DND-41 (cell line): ENCODE results near the gene OR2J3.
"Not testable (repeated sequence)": the region's sequence is repeated elsewhere in the genome, so short reads cannot be mapped to it uniquely, and the experiment has no call there.

Experiments used
- ATAC-seq: fragments of 200-7000 bp; cut with Tn5 transposase; 3 replicates; pipeline ENCODE4 v1.9.1; 2021; ENCODE audit warnings: low read depth; ENCODE audit not compliant: insufficient read depth
- DNase-seq: peaks from one replicate; pipeline ENCODE4 v3.0.0-alpha.2; 2020
- H2AFZ ChIP-seq: 2 replicates; pipeline ENCODE4 v1.6.0; 2012; ENCODE audit warnings: low read depth, low read length
- H3K27ac ChIP-seq: 2 replicates; pipeline ENCODE4 v1.5.1; 2012; ENCODE audit warnings: low read length, inconsistent platforms
- H3K27me3 ChIP-seq: fragments of 200-600 bp; sonication (generic); 2 replicates; pipeline ENCODE4 v1.6.0; 2012; ENCODE audit warnings: low read length, mild to moderate bottlenecking, inconsistent platforms; ENCODE audit not compliant: insufficient read depth, poor library complexity
- H3K36me3 ChIP-seq: 2 replicates; pipeline ENCODE4 v1.5.1; 2012; ENCODE audit warnings: low read length, inconsistent platforms; ENCODE audit not compliant: insufficient read depth
- H3K4me1 ChIP-seq: 2 replicates; pipeline ENCODE4 v1.5.1; 2012; ENCODE audit warnings: mild to moderate bottlenecking, low read length; ENCODE audit not compliant: insufficient read depth
- H3K4me2 ChIP-seq: 2 replicates; pipeline ENCODE4 v1.6.0; 2012; ENCODE audit warnings: mild to moderate bottlenecking, moderate library complexity, low read length, inconsistent platforms; ENCODE audit not compliant: insufficient read depth
- H3K4me3 ChIP-seq, 2 experiments: fragments of 200-600 bp in 1 of 2; shearing (Covaris generic) in 1 of 2; 2 replicates each; pipeline ENCODE4 v1.5.1; 2012 to 2016; ENCODE audit warnings: inconsistent platforms in 2 of 2, low read length in 2 of 2, mild to moderate bottlenecking in 2 of 2, low read depth in 1 of 2, moderate library complexity in 1 of 2
- H3K79me2 ChIP-seq: 2 replicates; pipeline ENCODE4 v1.6.0; 2012; ENCODE audit warnings: low read length, inconsistent platforms; ENCODE audit not compliant: insufficient read depth
- H3K9ac ChIP-seq: 2 replicates; pipeline ENCODE4 v1.6.0; 2012; ENCODE audit warnings: low read depth, mild to moderate bottlenecking, inconsistent platforms, low read length, moderate library complexity
- H3K9me3 ChIP-seq: 2 replicates; pipeline ENCODE4 v1.5.1; 2012; ENCODE audit warnings: low read length, moderate library complexity, mild to moderate bottlenecking, inconsistent platforms; ENCODE audit not compliant: insufficient read depth, severe bottlenecking
- H4K20me1 ChIP-seq: 2 replicates; pipeline ENCODE4 v1.6.0; 2012; ENCODE audit warnings: low read length; ENCODE audit not compliant: insufficient read depth
- EZH2 ChIP-seq: IDR thresholded peaks from 3 replicates; pipeline ENCODE4 v1.6.1; 2012; ENCODE audit warnings: borderline replicate concordance, low read depth, mild to moderate bottlenecking, moderate library complexity, low read length, inconsistent platforms; ENCODE audit not compliant: severe bottlenecking
- TF ChIP-seq, protein P1 (sequence below): IDR thresholded peaks from 2 replicates; pipeline ENCODE4 v1.5.1; 2012; ENCODE audit warnings: borderline replicate concordance, low read length, moderate library complexity, mild to moderate bottlenecking; ENCODE audit not compliant: poor library complexity, severe bottlenecking; ENCODE audit errors: extremely low read depth

Gene OR2J3

DNA sequence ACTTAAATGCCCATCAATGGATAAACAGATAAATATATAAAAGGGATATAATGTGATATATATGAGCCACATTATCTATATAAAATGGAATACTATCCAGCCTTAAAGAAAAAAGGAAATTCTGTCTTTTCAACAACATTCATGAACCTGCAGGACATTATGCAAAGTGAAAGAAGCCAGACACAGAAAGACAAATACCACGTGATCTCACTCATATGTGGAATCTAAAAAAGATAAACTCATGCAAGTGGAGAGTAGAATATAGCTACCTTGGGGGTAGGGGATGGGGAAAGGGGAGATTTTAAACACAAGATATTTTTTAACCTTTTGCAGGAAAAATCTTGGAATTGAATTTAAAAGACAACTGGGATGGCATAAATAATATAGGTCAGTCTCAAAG lies 10.1 kb upstream of the OR2J3 start:
- Histone ChIP-seq H3K9ac (no peak overlapping the region), H3K36me3 (no peaks in the 10 kb centered on the region), H2AFZ (no peak overlapping the region), H3K4me3 (no peak overlapping the region), H3K27me3 (peaks cover 4% of the 10 kb centered on the region), H3K4me1 (no peaks in the 10 kb centered on the region), H4K20me1 (no peaks in the 10 kb centered on the region), H3K79me2 (no peaks in the 10 kb centered on the region), H3K4me2 (no peak overlapping the region), H3K27ac (no peak overlapping the region), H3K9me3 (no peaks in the 10 kb centered on the region)
- ATAC-seq (no peak), DNase-seq (no peak)
- no peak for TF ChIP-seq EZH2
- TF ChIP-seq, protein P1, sequence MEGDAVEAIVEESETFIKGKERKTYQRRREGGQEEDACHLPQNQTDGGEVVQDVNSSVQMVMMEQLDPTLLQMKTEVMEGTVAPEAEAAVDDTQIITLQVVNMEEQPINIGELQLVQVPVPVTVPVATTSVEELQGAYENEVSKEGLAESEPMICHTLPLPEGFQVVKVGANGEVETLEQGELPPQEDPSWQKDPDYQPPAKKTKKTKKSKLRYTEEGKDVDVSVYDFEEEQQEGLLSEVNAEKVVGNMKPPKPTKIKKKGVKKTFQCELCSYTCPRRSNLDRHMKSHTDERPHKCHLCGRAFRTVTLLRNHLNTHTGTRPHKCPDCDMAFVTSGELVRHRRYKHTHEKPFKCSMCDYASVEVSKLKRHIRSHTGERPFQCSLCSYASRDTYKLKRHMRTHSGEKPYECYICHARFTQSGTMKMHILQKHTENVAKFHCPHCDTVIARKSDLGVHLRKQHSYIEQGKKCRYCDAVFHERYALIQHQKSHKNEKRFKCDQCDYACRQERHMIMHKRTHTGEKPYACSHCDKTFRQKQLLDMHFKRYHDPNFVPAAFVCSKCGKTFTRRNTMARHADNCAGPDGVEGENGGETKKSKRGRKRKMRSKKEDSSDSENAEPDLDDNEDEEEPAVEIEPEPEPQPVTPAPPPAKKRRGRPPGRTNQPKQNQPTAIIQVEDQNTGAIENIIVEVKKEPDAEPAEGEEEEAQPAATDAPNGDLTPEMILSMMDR, result no peak

DNA sequence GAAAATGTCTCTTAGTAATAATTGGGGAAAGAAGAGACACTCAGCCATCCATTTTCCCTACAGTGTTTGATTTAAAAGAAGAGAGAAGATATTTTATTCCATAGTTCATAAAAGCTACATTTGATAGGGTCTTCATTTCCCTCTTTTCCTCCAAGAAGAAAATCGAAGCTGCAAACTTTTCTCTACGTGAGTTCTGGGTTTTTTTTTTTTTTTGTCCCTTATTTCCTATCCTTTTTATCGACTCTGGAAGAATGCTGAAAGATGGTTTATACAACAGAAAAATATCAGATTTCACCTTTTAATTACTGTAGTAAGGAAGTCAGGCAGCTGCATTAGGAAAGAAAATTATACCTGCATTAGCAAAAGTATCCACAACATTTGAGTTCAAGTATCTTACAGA lies 8.7 kb upstream of the OR2J3 start, which contains the start of gene OR2J1:
Gene OR2J1, plus strand, starts transcription at position 301 of the 400 bp plus-strand sequence. CDS start 1,453 bp downstream, outside the sequence.
- H2AFZ ChIP-seq, result no peak within 1 kb of the TSS
- H3K4me1 ChIP-seq, result no peaks in the 10 kb centered on the region
- no peak for TF ChIP-seq EZH2
- TF ChIP-seq, protein P1, result no peak
- no peaks in the 10 kb centered on the region for H4K20me1 ChIP-seq
- no peak within 1 kb of the TSS for H3K27ac ChIP-seq
- H3K36me3 ChIP-seq, result no peaks in the 10 kb centered on the region
- H3K27me3 ChIP-seq, result peaks cover 4% of the 10 kb centered on the region
- H3K79me2 ChIP-seq, result no peaks in the 10 kb centered on the region
- no peak for ATAC-seq
- H3K4me3 ChIP-seq, result no peak within 1 kb of the TSS
- no peaks in the 10 kb centered on the region for H3K9me3 ChIP-seq
- no peak within 1 kb of the TSS for H3K9ac ChIP-seq
- H3K4me2 ChIP-seq, result no peak within 1 kb of the TSS
- DNase-seq, result no peak

DNA sequence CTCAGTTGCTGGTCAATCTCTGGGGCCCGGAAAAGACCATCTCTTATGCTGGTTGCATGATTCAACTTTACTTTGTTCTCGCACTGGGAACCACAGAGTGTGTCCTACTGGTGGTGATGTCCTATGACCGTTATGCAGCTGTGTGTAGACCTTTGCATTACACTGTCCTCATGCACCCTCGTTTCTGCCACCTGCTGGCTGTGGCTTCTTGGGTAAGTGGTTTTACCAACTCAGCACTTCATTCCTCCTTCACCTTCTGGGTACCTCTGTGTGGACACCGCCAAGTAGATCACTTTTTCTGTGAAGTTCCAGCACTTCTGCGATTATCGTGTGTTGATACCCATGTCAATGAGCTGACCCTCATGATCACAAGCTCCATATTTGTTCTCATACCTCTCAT lies 4.3 kb downstream of the OR2J3 start:
- Histone ChIP-seq H3K4me3 (no peak overlapping the region), H3K79me2 (no peaks in the 10 kb centered on the region), H3K27ac (no peak overlapping the region), H3K36me3 (no peaks in the 10 kb centered on the region), H3K9ac (no peak overlapping the region), H3K4me2 (no peak overlapping the region), H3K27me3 (peaks cover 4% of the 10 kb centered on the region), H2AFZ (no peak overlapping the region), H3K4me1 (no peaks in the 10 kb centered on the region), H3K9me3 (no peaks in the 10 kb centered on the region), H4K20me1 (no peaks in the 10 kb centered on the region)
- no peak for TF ChIP-seq EZH2
- TF ChIP-seq, protein P1, result no peak
- DNase-seq, result no peak
- no peak for ATAC-seq

DNA sequence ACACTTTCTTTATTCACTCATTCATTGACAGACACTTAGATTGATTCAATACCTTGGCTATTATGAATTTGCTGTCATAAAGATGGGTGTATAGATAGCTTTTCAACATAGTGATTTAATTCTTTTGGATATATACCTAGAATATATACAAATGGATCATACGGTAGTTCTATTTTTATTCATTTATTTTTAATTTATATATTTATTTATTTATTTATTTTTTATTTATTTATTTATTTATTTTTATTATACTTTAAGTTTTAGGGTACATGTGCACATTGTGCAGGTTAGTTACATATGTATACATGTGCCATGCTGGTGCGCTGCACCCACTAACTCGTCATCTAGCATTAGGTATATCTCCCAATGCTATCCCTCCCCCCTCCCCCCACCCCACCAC lies 7.1 kb downstream of the OR2J3 start:
- H3K9ac ChIP-seq, H2AFZ ChIP-seq, H3K79me2 ChIP-seq, H3K36me3 ChIP-seq, H3K27me3 ChIP-seq, ATAC-seq, H3K4me1 ChIP-seq, H3K9me3 ChIP-seq, H3K27ac ChIP-seq, H3K4me3 ChIP-seq, H3K4me2 ChIP-seq, DNase-seq, H4K20me1 ChIP-seq: not testable (repeated sequence)
